Astrocyte (in vitro differentiated cells and primary cell): Measurements from ENCODE around the gene ARPC2. TPM values are rescaled to one million over a fixed set of nuclear protein-coding genes. Genes with fewer than 3 reads are reported as not detected.

Source experiments
- DNase-seq: peaks from one replicate; pipeline ENCODE4 v3.0.0-alpha.2; 2010; ENCODE audit warnings: low read depth
- FAIRE-seq: peaks from 2 replicates; lab custom pipeline; 2011; peaks lifted over from hg19 to GRCh38; lab: Jason Lieb, UNC
- H2AFZ ChIP-seq: 2 replicates; pipeline ENCODE4 v1.6.0; 2012; ENCODE audit warnings: low read depth, low read length, inconsistent platforms
- H3K27ac ChIP-seq: 2 replicates; pipeline ENCODE4 v1.5.1; 2011; ENCODE audit warnings: low read depth, low read length, inconsistent platforms
- H3K27me3 ChIP-seq: 2 replicates; pipeline ENCODE4 v1.6.0; 2011; ENCODE audit warnings: low read length, inconsistent platforms; ENCODE audit not compliant: insufficient read depth
- H3K36me3 ChIP-seq: 2 replicates; pipeline ENCODE4 v1.5.1; 2011; ENCODE audit warnings: low read length, inconsistent platforms; ENCODE audit not compliant: insufficient read depth
- H3K4me1 ChIP-seq: 2 replicates; pipeline ENCODE4 v1.5.1; 2011; ENCODE audit warnings: low read length, inconsistent platforms; ENCODE audit not compliant: insufficient read depth
- H3K4me2 ChIP-seq: 2 replicates; pipeline ENCODE4 v1.6.0; 2012; ENCODE audit warnings: low read length, inconsistent platforms
- H3K4me3 ChIP-seq: 2 replicates; pipeline ENCODE4 v1.5.1; 2011; ENCODE audit warnings: low read depth, mild to moderate bottlenecking, low read length, inconsistent platforms; ENCODE audit not compliant: insufficient read depth
- H3K79me2 ChIP-seq: 2 replicates; pipeline ENCODE4 v1.6.0; 2012; ENCODE audit warnings: mild to moderate bottlenecking, low read length, inconsistent platforms; ENCODE audit not compliant: insufficient read depth
- H3K9ac ChIP-seq: 2 replicates; pipeline ENCODE4 v1.6.0; 2012; ENCODE audit warnings: mild to moderate bottlenecking, low read length, inconsistent platforms
- H3K9me3 ChIP-seq: 2 replicates; pipeline ENCODE4 v1.5.1; 2012; ENCODE audit warnings: low read depth, mild to moderate bottlenecking, low read length, inconsistent platforms; ENCODE audit not compliant: insufficient read depth
- H4K20me1 ChIP-seq: 2 replicates; pipeline ENCODE4 v1.6.0; 2012; ENCODE audit warnings: low read length, inconsistent platforms; ENCODE audit not compliant: insufficient read depth
- H3K27ac Mint-ChIP-seq: one replicate; pipeline ENCODE4 v1.8.0; 2021; ENCODE audit warnings: mild to moderate bottlenecking, mixed read lengths; ENCODE audit not compliant: unreplicated experiment
- H3K27me3 Mint-ChIP-seq: one replicate; pipeline ENCODE4 v1.8.0; 2021; ENCODE audit warnings: low read depth, mixed read lengths; ENCODE audit not compliant: unreplicated experiment
- H3K36me3 Mint-ChIP-seq: one replicate; pipeline ENCODE4 v1.8.0; 2021; ENCODE audit warnings: low read depth, mixed read lengths; ENCODE audit not compliant: unreplicated experiment
- H3K4me1 Mint-ChIP-seq: one replicate; pipeline ENCODE4 v1.8.0; 2021; ENCODE audit warnings: low read depth, mixed read lengths; ENCODE audit not compliant: unreplicated experiment
- H3K4me3 Mint-ChIP-seq: one replicate; pipeline ENCODE4 v1.8.0; 2021; ENCODE audit warnings: mild to moderate bottlenecking, moderate library complexity, mixed read lengths; ENCODE audit not compliant: unreplicated experiment
- H3K9me3 Mint-ChIP-seq: one replicate; pipeline ENCODE4 v1.8.0; 2021; ENCODE audit warnings: mild to moderate bottlenecking, mixed read lengths; ENCODE audit not compliant: unreplicated experiment
- CTCF ChIP-seq: IDR thresholded peaks from 2 replicates; pipeline ENCODE4 v1.5.1; 2011; ENCODE audit warnings: low read depth, mild to moderate bottlenecking, inconsistent platforms, low read length, moderate library complexity; ENCODE audit not compliant: insufficient read depth
- EZH2 ChIP-seq: IDR thresholded peaks from 2 replicates; pipeline ENCODE4 v1.6.1; 2012; ENCODE audit warnings: mild to moderate bottlenecking, low read length, inconsistent platforms; ENCODE audit not compliant: insufficient read depth
- total RNA-seq: library from RNA; stranded (reverse); gene quantifications from 2 replicates; pipeline ENCODE4 v1.2.1, GENCODE V29; 2021

The ARPC2 gene
- total RNA-seq, 1 donor from 2014 or later, result 535 TPM

DNA sequence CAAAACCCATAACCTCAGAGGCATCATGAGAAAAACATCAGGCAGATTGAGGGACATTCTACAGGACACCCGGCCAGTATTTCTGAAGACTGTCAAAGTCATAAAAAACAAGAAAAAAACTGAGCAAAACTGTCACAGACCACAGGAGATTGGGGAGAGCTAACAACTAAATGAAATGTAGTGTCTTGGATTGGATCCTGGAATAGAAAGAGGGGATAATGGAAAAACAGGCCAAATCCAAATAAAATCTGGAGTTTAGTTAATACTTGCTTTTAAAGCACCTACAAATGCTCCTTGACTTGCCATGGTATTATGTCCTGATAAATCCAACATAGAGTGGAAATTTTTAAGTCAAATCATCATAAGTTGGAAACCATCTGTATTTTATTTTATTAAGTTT lies 32.7 kb upstream of the ARPC2 start:
- peaks cover 2% of the 10 kb centered on the region for H3K9me3 Mint-ChIP-seq
- Histone ChIP-seq H3K4me1 (no peaks in the 10 kb centered on the region), H3K4me2 (no peak overlapping the region), H3K9ac (no peak overlapping the region), H3K36me3 (no peaks in the 10 kb centered on the region), H3K27me3 (peaks cover 26% of the 10 kb centered on the region), H3K9me3 (no peaks in the 10 kb centered on the region), H3K27ac (no peak overlapping the region), H4K20me1 (no peaks in the 10 kb centered on the region), H3K79me2 (no peaks in the 10 kb centered on the region), H3K4me3 (no peak overlapping the region), H2AFZ (no peak overlapping the region)
- no peak overlapping the region for H3K4me3 Mint-ChIP-seq
- no peaks in the 10 kb centered on the region for H3K4me1 Mint-ChIP-seq
- H3K27me3 Mint-ChIP-seq, result peaks cover 45% of the 10 kb centered on the region
- TF ChIP-seq CTCF, result no peak
- no peak for TF ChIP-seq EZH2
- H3K36me3 Mint-ChIP-seq, result peaks cover 3% of the 10 kb centered on the region
- FAIRE-seq (no peak), DNase-seq (no peak)
- H3K27ac Mint-ChIP-seq, result no peak overlapping the region

GRCh38 chr2:218186355-218186766 lies 30.6 kb upstream of the ARPC2 start:
- FAIRE-seq, result no peak
- H3K27me3 Mint-ChIP-seq, result peaks cover 34% of the 10 kb centered on the region
- Histone ChIP-seq H3K4me2 (no peak overlapping the region), H4K20me1 (no peaks in the 10 kb centered on the region), H3K9ac (no peak overlapping the region), H3K27me3 (peaks cover 16% of the 10 kb centered on the region), H3K27ac (no peak overlapping the region), H3K9me3 (no peaks in the 10 kb centered on the region), H2AFZ (peak overlapping the region; percentile 30), H3K4me3 (no peak overlapping the region), H3K4me1 (no peaks in the 10 kb centered on the region), H3K36me3 (no peaks in the 10 kb centered on the region), H3K79me2 (no peaks in the 10 kb centered on the region)
- peak; percentile 39 for DNase-seq
- H3K4me1 Mint-ChIP-seq, result no peaks in the 10 kb centered on the region
- peaks cover 2% of the 10 kb centered on the region for H3K9me3 Mint-ChIP-seq
- no peak overlapping the region for H3K4me3 Mint-ChIP-seq
- no peak overlapping the region for H3K27ac Mint-ChIP-seq
- peaks cover 3% of the 10 kb centered on the region for H3K36me3 Mint-ChIP-seq
- TF ChIP-seq CTCF, result peak; percentile 87
- no peak for TF ChIP-seq EZH2

DNA sequence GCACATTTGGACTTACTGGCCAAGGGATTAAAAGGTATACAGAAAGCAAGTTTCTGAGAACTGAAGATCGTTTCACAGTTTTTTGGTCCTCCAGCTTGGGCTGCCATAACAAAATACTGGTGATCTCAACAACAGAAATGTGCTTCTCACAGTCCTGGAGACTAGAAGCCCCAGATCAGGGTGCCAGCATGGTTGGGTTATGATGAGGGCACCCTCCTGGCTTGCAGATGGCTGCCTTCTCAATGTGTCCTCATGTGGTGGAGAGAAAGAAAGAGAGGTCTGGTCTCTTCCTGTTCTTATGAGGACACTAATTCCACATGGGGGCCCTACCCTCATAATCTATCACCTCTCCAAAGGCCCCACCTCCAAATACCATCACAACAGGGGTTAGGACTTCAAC lies 30.1 kb upstream of the ARPC2 start:
- Histone ChIP-seq H3K9ac (no peak overlapping the region), H3K4me2 (no peak overlapping the region), H3K79me2 (no peaks in the 10 kb centered on the region), H3K27me3 (peaks cover 13% of the 10 kb centered on the region), H2AFZ (no peak overlapping the region), H3K36me3 (no peaks in the 10 kb centered on the region), H3K27ac (no peak overlapping the region), H3K4me3 (no peak overlapping the region), H4K20me1 (no peaks in the 10 kb centered on the region), H3K4me1 (no peaks in the 10 kb centered on the region), H3K9me3 (no peaks in the 10 kb centered on the region)
- peaks cover 29% of the 10 kb centered on the region for H3K27me3 Mint-ChIP-seq
- TF ChIP-seq EZH2 (no peak), CTCF (no peak)
- H3K4me1 Mint-ChIP-seq, result no peaks in the 10 kb centered on the region
- no peak overlapping the region for H3K27ac Mint-ChIP-seq
- no peak overlapping the region for H3K4me3 Mint-ChIP-seq
- no peak for FAIRE-seq
- peaks cover 3% of the 10 kb centered on the region for H3K36me3 Mint-ChIP-seq
- H3K9me3 Mint-ChIP-seq, result peaks cover 2% of the 10 kb centered on the region
- no peak for DNase-seq
